DOHH2 (cell line): ENCODE measurements around the gene DYNC2H1.

Experiments used
- CTCF ChIP-seq: fragments of 200-600 bp; sonication (generic); IDR thresholded peaks from one replicate; pipeline ENCODE4 v1.5.1; 2014; ENCODE audit warnings: antibody characterized with exemption, mild to moderate bottlenecking, low read depth, low read length; ENCODE audit not compliant: poor library complexity, severe bottlenecking
- EZH2phosphoT487 ChIP-seq: fragments of 200-600 bp; sonication (generic); IDR thresholded peaks from 2 replicates; pipeline ENCODE4 v1.6.1; 2017; ENCODE audit warnings: borderline replicate concordance, mild to moderate bottlenecking, antibody characterized with exemption, low read length, moderate library complexity, mixed read lengths

- TF ChIP-seq CTCF (no peak), EZH2phosphoT487 (no peak)
Measured at GRCh38 chr11:103488579-103488978, 379.4 kb downstream of the DYNC2H1 start.
